RWPE2 (cell line): ENCODE measurements around the gene ZGRF1.

ENCODE experiments used
- ATAC-seq: fragments of 200-7000 bp; cut with Tn5 transposase; 3 replicates; pipeline ENCODE4 v1.9.1; 2021; ENCODE audit warnings: low read depth
- DNase-seq: peaks from one replicate; pipeline ENCODE4 v3.0.0-alpha.2; 2020; ENCODE audit warnings: low spot score
- H3K27ac ChIP-seq: fragments of 450-650 bp; 2 replicates; pipeline ENCODE4 v1.5.1; 2017; ENCODE audit warnings: mild to moderate bottlenecking; ENCODE audit not compliant: poor library complexity, severe bottlenecking
- H3K27me3 ChIP-seq: fragments of 250-450 bp; sonication (Bioruptor Pico); 2 replicates; pipeline ENCODE4 v1.5.1; 2021; ENCODE audit warnings: mild to moderate bottlenecking, moderate library complexity; ENCODE audit not compliant: insufficient read depth, poor library complexity, severe bottlenecking
- H3K36me3 ChIP-seq: fragments of 250-450 bp; sonication (Bioruptor Pico); 2 replicates; pipeline ENCODE4 v1.5.1; 2020; ENCODE audit warnings: low read depth, mild to moderate bottlenecking, moderate library complexity
- H3K4me1 ChIP-seq: fragments of 250-450 bp; sonication (Bioruptor Pico); 2 replicates; pipeline ENCODE4 v1.5.1; 2021; ENCODE audit warnings: mild to moderate bottlenecking, moderate library complexity; ENCODE audit not compliant: insufficient read depth, poor library complexity, severe bottlenecking
- H3K4me3 ChIP-seq: fragments of 250-450 bp; sonication (Bioruptor Pico); 2 replicates; pipeline ENCODE4 v1.5.1; 2021; ENCODE audit warnings: mild to moderate bottlenecking, moderate library complexity; ENCODE audit not compliant: severe bottlenecking
- H3K9me3 ChIP-seq: fragments of 250-450 bp; sonication (Bioruptor Pico); 2 replicates; pipeline ENCODE4 v1.5.1; 2021; ENCODE audit warnings: mild to moderate bottlenecking, moderate library complexity; ENCODE audit not compliant: severe bottlenecking
- CTCF ChIP-seq: fragments of 450-650 bp; IDR thresholded peaks from one replicate; pipeline ENCODE4 v1.5.1; 2017; ENCODE audit warnings: mild to moderate bottlenecking, moderate library complexity; ENCODE audit not compliant: poor library complexity, severe bottlenecking

Gene ZGRF1

GRCh38 chr4:112510291-112511092 is 126.2 kb downstream of the ZGRF1 start:
- DNase-seq (no peak), ATAC-seq (no peak)
- Histone ChIP-seq H3K4me1 (peaks cover 11% of the 10 kb centered on the region), H3K27ac (no peak overlapping the region), H3K9me3 (no peaks in the 10 kb centered on the region), H3K4me3 (no peak overlapping the region), H3K36me3 (no peaks in the 10 kb centered on the region), H3K27me3 (peaks cover 94% of the 10 kb centered on the region)
- TF ChIP-seq CTCF = no peak

- TF ChIP-seq CTCF = no peak
- DNase-seq = no peak
- ATAC-seq = peak; percentile 54; the same call in 2 of the 3 replicates
- peaks cover 7% of the 10 kb centered on the region for H3K4me1 ChIP-seq
- no peaks in the 10 kb centered on the region for H3K9me3 ChIP-seq
- H3K4me3 ChIP-seq = no peak overlapping the region
- no peaks in the 10 kb centered on the region for H3K36me3 ChIP-seq
- H3K27me3 ChIP-seq = peaks cover 94% of the 10 kb centered on the region
- H3K27ac ChIP-seq = no peak overlapping the region
These were observed 127.2 kb downstream of the ZGRF1 start for GRCh38 chr4:112509243-112510141.

- H3K4me1 ChIP-seq = peaks cover 4% of the 10 kb centered on the region
- no peaks in the 10 kb centered on the region for H3K9me3 ChIP-seq
- no peaks in the 10 kb centered on the region for H3K36me3 ChIP-seq
- ATAC-seq (no peak), DNase-seq (no peak)
- H3K4me3 ChIP-seq = no peak overlapping the region
- peaks cover 94% of the 10 kb centered on the region for H3K27me3 ChIP-seq
- TF ChIP-seq CTCF = no peak
- H3K27ac ChIP-seq = no peak overlapping the region
These were observed 128.4 kb downstream of the ZGRF1 start for GRCh38 chr4:112508356-112508755.

GRCh38 chr4:112504807-112505206 is 131.9 kb downstream of the ZGRF1 start:
- DNase-seq = no peak
- ATAC-seq = no peak
- TF ChIP-seq CTCF = no peak
- no peak overlapping the region for H3K4me3 ChIP-seq
- peaks cover 3% of the 10 kb centered on the region for H3K4me1 ChIP-seq
- peaks cover 67% of the 10 kb centered on the region for H3K27me3 ChIP-seq
- no peaks in the 10 kb centered on the region for H3K9me3 ChIP-seq
- no peak overlapping the region for H3K27ac ChIP-seq
- H3K36me3 ChIP-seq = no peaks in the 10 kb centered on the region
